Measurements from ENCODE around the gene HPGD. TPM values are rescaled to one million over a fixed set of nuclear protein-coding genes. Genes with fewer than 3 reads are reported as not detected.

Gene HPGD
- total RNA-seq, 4 donors from 2014 or later, result 1.0 to 7.2 (median 2.7) TPM

DNA sequence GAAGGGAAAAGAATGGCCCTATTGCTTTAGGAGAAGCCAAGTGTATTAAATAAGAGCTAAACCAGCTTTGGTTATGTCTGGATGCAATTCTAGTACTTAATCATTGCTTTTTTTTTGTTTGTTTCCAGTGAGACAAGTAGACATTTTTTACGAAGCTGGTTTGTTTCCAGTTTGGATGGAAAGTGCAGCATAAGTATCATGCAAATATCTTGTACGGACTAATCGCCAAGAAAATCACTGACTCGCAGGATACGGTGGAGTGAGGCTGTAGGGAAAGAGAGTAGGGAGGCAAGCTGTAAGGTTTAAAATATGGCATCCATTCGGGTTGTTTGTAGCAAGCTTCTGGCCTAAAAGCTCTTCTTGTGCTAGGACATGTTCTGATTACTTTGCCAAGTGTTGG lies 64.8 kb downstream of the HPGD start:
- no peaks in the 10 kb centered on the region for H3K27me3 ChIP-seq
- no peak overlapping the region for H3K4me3 ChIP-seq
- TF ChIP-seq POLR2A (IDR thresholded peaks at IDR 0.05) (no peak), EP300 (IDR thresholded peaks at IDR 0.05) (no peak), CTCF (IDR thresholded peaks at IDR 0.05) (no peak)
- no peak overlapping the region for H3K27ac ChIP-seq
- H3K4me1 ChIP-seq, result no peaks in the 10 kb centered on the region
- no peaks in the 10 kb centered on the region for H3K9me3 ChIP-seq
- WGBS, 2 donors, result 69 to 81% methylated on average over 6 of the region's 6 CpGs
- no peak for DNase-seq (ENCODE audit: low spot score in 2 of 2)
- H3K36me3 ChIP-seq, result no peaks in the 10 kb centered on the region

DNA sequence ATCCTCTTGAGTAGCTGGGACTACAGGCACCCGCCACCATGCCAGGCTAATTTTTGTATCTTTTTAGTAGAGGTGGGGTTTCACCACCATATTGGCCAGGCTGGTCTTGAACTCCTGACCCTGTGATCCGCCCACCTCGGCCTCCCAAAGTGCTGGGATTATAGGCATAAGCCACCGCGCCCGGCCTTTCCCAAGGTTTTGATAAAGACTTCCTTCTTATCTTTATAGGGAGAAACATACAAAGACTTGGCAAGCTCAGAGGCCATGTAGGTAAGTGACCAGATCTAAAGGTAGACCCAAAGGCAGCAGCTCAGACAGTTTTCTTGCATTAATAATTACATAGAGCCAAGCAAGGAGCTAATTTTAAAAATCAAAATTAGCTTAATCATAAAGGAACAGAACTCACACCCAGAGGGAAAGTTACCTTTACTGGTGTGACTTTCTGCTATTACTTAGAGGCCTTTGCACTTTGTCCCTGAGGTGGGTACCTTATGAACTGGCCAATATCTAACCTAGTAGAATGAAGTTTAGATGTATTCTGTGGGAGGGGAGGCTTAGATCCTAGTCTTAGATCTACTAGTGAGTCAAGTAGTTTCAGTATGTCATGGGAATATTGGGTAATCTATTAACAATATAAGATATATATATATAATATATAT lies 67.3 kb downstream of the HPGD start:
- TF ChIP-seq POLR2A (IDR thresholded peaks at IDR 0.05) (no peak), EP300 (IDR thresholded peaks at IDR 0.05) (no peak), CTCF (IDR thresholded peaks at IDR 0.05) (no peak)
- DNase-seq (ENCODE audit: low spot score in 2 of 2), result no peak
- H3K4me3 ChIP-seq, result no peak overlapping the region
- WGBS, 2 donors, result 92 to 96% methylated on average over 6 of the region's 6 CpGs
- no peaks in the 10 kb centered on the region for H3K27me3 ChIP-seq
- no peaks in the 10 kb centered on the region for H3K36me3 ChIP-seq
- no peak overlapping the region for H3K27ac ChIP-seq
- H3K9me3 ChIP-seq, result no peaks in the 10 kb centered on the region
- peaks cover 0 to 5% (median 0%) of the 10 kb centered on the region in 4 donors for H3K4me1 ChIP-seq

DNA sequence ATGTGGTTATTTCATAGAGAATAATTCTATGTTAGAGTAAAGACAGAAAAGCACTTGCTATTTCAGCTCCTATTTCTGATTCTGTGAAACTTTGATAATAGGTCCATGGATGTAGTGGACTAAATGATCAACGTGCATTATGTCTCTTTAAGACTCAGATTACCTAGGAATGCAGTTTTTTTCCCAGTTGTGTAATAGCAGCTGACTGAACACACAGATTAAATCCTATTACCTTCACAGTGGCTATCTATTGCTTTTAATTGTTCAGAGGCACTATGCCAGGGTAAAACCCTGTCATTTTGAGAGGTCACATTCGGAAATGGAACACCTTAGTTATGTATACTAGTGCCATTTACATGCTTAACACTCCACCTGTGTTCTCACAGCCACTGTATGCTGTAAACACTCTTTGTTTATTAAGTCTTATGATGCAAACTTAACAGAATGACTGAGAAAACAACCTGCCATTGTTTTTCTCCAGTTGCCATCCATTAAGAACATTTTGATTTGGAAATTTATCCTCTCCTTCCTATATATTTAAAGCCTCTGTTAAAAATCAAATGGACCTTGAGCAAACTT lies 70.5 kb downstream of the HPGD start:
- Histone ChIP-seq H3K27me3 (no peaks in the 10 kb centered on the region), H3K4me3 (no peak overlapping the region), H3K9me3 (no peaks in the 10 kb centered on the region), H3K27ac (no peak overlapping the region), H3K36me3 (no peaks in the 10 kb centered on the region), H3K4me1 (peaks cover 0 to 5% (median 0%) of the 10 kb centered on the region in 4 donors)
- 66 to 73% methylated on average over 2 of the region's 2 CpGs for WGBS, 2 donors
- DNase-seq (ENCODE audit: low spot score in 2 of 2), result no peak
- TF ChIP-seq EP300 (IDR thresholded peaks at IDR 0.05), result no peak
- no peak for TF ChIP-seq POLR2A (IDR thresholded peaks at IDR 0.05)
- no peak for TF ChIP-seq CTCF (IDR thresholded peaks at IDR 0.05)

DNA sequence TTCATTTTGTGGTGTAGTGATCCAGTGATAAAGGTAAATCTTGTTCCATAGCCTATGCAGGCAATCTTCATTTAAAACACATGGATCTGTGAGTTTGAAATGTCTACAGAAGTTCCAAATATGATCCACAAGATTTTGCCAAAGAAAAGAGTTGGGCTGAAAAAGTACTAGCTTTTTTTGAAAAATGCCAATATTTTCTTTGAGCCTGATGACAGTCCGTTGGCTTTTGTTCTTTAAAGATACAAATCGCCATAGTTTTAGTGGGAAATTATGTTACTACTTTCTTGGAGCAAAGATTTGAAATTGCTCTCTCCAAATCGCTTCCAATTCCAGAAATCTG lies 71.5 kb downstream of the HPGD start:
- no peak overlapping the region for H3K27ac ChIP-seq
- WGBS, 2 donors, result 68 to 71% methylated on average over 3 of the region's 3 CpGs

More for the DNA sequence above, 71.5 kb downstream of the HPGD start:
- DNase-seq (ENCODE audit: low spot score in 2 of 2), result no peak
- Histone ChIP-seq H3K9me3 (no peaks in the 10 kb centered on the region), H3K4me1 (peaks cover 0 to 5% (median 0%) of the 10 kb centered on the region in 4 donors), H3K27me3 (no peaks in the 10 kb centered on the region), H3K4me3 (no peak overlapping the region), H3K36me3 (no peaks in the 10 kb centered on the region)
- TF ChIP-seq CTCF (IDR thresholded peaks at IDR 0.05), result no peak
- no peak for TF ChIP-seq EP300 (IDR thresholded peaks at IDR 0.05)
- TF ChIP-seq POLR2A (IDR thresholded peaks at IDR 0.05), result no peak

Measured in tibial nerve (tissue), 4 donors.